Activated CD8-positive, alpha-beta memory T cell treated with anti-CD3 and anti-CD28 coated beads for 4 hours (primary cell): ENCODE results near the gene LGALS4.
A peak's percentile ranks its signal among the peaks of the same experiment; 100 is the strongest.
"Not testable (repeated sequence)": the region's sequence is repeated elsewhere in the genome, so short reads cannot be mapped to it uniquely, and the experiment has no call there.

Source experiments
- DNase-seq, 2 donors: peaks; one replicate each; pipeline ENCODE4 v3.0.0-alpha.2; 2020; ENCODE audit warnings: low read depth in 2 of 2

LGALS4 gene

DNA sequence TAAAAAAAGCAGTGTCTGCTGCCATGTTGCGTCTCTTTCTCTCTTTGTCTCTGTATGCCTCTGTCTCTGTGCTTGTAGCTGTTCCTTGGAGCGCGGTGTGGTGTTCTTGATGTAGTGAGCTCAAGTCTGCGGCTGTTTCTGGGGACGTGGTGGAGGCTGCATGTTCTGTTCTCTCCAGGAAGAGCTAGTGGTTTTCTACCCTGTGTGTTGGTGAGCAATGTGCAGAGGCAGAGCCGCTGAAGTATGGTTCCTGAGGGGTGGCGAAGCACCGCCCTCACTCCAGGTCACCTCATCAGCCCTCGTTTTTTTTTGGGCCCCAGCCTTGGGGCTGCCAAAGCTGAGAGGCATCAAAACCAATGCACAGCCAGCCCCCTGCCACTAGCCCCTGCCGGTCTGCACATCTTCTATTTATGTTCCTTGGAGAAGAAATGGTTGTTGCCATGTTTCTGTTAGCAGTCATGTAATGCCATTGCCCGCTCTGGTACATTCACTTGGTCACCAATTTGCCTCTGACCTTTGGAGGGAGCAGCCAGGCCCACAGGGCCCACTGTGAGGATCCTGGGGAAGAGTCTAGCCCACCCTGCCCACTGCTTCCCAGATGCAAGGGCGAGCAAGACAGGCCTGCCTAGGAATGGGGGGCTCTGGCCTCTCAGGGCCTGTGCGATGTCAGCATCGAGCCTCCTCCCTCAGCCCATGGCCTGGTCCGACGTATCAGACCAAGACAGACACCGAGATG is 29.9 kb upstream of the LGALS4 start:
- no peak for DNase-seq

DNA sequence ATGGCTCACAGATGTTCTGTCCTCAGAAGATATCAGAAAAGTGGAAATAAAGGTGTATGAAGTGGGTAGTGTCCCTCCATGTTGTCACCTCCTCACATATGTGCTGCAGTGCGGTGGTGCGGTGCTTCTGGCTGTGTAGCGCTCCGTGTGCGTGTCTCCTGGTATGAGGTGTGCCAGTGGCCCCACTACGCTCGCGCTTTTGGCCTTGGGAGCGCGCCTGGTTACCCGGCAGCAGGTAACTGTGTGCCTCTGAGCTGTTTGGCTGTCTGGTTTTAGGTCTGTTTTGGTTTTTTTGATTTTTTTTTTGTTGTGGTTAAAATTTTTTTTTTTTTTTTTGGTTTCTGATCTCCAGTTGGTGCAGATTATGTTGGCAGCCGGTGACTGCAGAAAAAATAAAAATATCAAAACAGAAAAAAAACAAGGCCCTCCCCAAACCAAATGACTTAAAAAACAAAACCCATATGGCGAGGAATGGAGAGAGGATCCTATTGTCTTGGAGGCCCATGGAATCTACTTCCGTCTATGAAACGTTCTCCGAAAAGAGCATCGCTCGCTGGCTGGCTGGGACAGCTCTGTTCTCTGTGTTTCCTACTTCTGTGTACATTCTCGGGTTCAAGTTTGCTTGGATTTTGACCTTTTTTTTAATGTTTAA is 29.2 kb upstream of the LGALS4 start:
- DNase-seq, result no peak

DNA sequence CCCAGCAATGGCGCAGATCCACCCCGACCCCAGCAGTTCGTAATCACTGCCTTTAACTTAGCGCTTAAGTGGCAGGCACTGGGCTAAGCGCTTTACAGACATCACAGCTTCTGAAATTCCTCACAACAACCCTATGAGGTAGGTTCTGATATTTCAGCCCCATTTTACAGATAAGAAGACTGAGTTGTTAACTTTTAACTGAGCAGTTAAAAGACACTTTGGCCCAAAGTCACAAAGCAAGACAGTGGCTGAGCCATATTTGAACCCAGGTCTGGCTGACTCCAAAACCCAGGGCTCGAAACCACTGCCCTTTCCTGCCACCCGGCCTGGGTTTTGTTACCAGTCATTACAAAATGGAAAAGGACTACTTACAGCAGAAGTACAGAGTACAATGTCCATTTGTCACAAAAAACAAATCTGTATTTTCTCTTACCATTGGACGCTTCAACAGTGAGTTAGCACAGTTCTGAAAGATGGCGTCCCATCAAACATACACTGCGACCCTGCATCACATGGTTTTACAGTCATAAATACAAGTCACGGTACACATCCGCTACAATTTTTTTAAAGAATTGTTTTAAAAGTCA is 28.5 kb upstream of the LGALS4 start:
- no peak for DNase-seq

DNA sequence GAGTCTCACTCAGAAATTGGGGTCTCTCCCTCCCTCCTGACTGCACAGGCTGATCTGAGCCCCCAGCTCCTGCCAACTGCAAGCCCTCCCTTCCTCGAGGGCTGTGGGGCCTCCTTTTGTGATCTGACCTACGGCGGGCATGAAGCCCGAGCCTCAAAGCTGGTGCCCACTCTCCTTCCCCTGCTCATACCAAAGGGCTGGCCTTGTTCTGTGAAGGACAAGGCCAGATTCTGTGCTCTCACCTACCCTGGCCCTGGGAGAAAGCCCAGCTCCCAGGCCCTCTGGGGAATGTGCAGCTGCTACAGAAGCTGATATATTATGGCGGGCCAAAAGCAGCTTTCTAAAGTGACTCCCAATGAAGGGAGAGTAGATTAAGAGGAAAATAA is 27.8 kb upstream of the LGALS4 start:
- no peak for DNase-seq

DNA sequence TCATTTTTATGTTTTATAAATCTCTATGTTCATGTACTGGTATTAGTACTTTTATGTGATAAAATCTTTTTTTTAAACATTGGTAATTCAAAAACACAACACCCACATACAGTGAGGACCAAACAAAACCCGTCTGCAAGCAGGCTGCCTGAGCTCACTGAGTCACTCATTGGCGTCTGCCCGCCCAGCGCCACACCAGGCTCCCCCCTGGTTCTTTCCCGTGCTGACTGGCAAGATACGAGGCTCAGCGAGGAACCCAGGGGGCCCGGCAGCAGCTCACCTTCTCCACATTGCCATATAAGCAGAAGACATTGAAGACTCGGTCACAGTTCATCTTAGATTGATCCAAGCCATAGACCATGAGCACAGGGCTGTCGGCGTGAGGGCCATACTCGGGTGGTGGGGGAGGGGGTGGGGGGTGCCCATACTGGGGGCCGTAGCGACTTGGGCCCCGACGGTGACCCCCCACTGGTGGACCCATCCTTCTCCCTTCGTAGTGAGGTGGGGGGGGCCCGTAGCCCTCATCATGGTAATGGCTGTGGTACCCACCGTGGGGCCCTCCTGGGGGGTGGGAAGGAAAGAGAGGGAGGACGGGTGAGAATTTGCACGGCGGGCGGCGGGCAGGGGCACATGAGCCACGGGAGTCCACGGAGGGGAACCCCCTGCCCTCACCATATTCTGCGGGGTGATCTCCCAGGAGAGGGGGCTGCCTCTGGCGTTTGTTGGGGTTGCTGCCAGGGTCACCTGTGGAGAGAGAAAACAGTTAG is 27.3 kb upstream of the LGALS4 start:
- no peak for DNase-seq

DNA sequence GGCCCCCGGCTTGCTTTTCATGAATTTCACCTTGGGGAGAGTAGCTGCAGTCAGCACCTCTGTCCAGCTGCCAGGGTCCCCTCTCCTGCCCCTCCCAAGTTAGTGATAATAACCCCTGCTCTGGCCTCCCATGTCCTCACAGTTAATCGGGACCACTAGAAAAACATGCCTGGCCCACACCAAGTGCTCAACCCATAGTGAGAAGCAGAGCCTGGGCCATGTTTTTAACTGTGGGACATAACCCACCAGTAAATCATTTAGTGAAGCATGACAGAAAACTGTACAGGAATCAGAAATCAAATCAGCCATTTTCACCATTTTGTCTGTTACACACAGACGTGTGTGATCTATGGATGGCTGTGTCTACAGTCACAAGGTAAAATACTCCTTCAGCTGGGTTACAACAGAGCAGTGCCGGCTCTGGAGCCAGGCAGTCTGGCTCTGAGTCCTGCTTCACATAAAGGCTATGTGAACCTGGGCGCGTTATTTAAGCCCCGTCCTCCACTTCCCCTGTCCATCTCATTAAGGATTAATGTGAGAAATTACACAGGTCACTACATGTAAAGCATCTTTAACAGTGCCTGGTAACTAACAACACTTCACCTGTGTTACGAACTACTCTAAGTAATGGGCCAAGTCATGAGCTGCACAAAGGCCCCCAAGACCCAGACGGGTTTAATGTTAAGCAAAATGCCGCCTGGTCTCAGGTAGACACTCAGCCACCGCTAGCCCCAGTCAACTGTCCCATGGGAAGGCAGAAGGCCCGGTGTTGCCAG is 26.4 kb upstream of the LGALS4 start:
- no peak for DNase-seq

DNA sequence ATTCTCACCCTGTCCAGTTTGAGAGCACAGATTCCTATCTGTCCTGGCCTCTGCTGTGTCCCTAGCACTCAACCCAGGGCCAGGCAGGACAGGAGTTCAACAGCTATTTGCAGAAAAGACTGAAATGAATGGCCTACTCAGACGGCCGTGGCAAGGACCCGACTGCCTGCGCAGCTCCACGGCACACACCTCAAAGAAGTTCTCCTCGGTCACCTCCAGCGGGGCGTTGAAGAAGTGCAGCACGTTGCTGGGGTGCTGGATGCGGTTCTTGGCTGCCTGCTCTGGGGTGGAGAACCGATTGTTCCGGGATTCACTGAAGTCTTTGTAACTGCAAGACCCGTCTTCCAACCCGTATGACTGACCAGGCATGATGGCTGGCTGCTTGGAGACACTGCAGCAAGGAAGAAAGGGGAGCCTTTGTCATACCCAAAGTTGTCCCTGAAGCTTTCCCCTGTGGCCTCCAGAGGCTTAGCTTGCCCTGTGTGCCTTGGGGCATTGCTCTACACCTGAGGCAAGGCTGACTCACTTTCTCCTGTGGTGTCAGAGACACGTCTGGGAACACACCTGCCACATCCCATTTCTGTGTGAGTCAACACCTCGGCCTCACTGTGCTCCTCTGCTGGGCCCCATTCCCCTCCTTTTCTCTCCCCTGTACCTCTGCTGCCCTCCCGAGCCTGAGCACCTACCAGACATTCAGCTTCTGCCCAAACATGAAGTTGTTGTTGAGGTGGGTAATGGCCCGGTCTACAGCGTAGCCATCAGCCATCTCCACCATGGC is 25.7 kb upstream of the LGALS4 start:
- DNase-seq, result peak; percentile 20 to 53

DNA sequence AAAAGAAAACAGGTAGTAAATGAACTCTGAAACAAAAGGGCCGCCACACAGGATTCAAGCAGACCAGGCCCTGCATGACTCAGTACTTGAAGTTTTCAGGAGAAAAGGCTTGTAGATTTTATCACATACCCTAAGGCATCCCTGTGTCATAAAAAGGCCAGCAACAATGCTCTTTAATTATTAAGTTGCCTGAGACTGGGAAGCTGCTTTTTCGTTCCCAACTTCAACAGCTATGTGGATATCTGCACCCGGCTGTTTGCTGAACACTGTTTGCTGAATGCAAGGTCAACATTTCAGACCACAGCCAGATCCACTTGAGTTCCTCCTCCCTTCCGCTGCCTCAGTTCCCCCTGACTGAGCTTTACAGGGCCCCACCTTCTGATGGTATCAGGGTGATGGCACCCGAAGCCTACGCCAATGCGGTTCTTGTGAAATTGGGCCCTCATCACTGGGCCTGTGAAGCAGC is 24.9 kb upstream of the LGALS4 start:
- no peak for DNase-seq

DNA sequence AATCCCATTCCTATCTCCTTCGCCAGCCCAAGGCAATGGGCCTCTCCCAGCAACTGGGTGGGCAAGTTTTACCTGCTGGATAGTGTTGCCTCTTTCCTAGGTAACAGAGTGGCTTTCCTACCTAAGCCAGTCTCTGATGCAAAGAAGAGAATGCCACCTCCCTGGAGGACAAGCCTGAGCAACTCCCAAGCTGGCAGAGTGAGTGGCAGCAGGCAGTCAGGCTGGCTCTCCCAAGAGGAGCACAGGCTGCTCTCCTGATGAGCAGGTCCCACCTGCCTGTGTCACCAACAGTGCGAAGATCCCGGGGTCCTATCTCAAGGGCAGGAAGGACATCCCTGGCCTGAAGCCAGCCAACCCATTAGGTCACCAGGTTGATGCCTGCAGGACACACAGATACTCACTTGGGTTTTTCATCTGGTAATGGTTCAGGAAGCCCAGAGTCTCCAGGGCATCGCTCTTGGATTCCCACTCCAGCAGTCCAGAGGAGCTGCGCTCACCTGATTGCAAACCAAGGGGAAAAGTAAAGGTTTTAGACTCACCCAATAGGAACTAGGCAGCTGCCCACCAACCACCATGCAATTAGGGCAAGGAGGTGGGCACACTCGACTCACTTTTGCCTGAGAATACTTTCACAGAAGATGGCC is 24.4 kb upstream of the LGALS4 start:
- DNase-seq, result no peak

DNA sequence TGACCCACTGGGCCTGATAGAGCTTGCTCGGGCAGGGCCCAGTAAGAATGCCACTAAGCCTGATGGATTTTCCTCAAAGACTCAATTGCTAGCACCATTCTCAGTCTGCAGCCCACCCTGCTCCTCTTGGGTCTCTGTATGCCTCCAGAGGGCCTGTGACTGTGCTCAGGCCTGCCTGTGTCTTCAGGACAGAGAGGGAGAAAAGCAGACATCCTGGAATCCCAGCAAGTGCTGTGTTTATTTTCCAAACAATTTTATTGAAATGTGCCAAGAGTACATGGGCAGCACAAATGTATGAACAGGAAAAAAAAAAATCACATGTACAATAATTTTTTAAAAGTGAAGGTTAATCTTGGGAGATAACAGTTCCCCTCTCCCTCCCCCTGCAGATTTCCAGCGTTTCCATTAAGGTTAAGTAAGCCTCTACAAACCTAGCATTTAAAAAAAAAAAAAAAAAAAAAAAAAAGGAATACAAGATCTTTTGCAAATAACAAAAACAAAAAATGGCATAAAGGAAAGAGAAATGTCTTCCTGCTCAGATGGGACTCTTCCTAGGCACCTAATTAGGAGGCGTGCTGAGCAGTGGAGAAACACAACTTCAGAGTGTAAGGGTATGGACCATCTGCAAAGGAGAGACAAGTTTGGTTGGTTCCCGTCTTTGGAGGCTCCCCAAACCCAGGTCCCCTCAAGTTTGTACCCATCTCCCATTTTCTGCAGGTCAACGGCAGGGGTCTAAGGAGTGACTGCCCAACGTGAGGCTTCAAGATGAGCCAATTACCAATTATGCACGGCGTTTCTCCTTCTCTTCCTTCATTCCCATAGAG is 23.6 kb upstream of the LGALS4 start:
- no peak for DNase-seq

DNA sequence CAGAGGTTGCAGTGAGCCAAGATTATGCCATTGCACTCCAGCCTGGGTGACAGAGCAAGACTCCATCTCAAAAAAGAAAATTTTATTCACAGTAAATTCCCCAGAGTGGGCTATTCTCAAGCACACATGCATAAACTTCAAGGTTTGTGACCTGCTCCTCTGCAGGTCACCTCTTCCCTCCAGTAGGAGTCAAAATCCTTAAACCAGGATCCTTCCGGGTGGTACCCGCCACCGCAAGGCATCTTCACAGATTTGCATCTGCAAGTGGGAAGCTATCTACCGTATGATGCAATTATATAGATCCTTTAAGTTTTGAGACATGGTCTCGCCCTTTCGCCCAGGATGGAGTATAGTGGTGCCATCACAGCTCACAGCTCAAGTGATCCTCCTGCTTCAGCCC is 21.8 kb upstream of the LGALS4 start:
- DNase-seq, result no peak

DNA sequence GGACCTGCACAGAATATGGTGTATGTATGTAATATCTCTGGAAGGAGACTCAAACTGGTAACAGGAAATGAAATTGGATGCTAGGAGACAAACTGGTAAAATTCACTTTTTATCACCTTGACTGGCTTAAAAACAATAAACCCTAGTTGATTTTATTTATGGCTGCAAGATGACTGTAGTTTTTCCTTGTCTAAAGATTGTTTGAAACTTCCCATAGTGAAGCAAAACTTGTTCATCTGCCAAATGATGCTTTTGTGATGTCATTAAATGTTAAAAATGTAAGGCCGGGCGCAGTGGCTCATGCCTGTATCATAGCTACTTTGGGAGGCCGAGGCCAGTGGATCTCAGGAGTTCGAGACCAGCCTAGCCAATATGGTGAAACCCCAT is 21.4 kb upstream of the LGALS4 start:
- no peak for DNase-seq

DNA sequence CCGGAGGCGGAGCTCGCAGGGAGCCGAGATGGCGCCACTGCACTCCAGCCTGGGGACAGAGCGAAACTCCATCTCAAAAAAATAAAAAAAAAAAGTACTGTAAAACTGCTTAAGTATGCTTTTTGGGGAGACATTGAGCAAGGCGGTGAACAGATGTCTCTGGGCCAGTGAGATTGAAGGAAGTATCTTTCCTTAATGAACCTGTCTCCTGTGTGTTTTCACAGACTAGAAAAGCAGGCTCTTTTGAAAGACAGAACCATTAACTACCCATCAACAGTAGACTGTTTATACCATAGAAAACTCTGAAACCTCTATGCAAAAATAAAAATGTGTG is 20.3 kb upstream of the LGALS4 start:
- no peak for DNase-seq

DNA sequence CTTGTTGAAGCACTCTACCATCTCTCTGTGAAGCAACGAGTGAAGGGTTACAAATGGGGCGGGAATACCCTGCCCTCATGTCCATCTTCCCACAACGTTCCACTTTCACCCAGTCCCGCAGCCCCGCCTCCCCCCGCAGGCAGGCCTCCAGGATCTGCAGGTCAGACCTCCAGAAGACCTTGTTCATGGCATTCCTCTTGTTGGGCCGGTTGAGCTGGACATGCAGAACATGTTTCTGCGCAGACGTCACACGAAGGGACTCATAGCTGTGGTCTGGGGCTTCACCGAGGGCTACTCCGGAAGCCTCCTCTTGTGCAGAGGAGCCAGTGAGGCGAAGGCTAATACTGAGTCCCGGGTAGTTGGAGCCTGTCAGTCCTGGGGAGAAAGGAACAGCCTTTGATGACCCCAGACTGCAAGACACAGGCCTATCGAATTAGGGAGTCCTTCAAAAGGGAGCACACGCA is 18.4 kb upstream of the LGALS4 start:
- no peak for DNase-seq

DNA sequence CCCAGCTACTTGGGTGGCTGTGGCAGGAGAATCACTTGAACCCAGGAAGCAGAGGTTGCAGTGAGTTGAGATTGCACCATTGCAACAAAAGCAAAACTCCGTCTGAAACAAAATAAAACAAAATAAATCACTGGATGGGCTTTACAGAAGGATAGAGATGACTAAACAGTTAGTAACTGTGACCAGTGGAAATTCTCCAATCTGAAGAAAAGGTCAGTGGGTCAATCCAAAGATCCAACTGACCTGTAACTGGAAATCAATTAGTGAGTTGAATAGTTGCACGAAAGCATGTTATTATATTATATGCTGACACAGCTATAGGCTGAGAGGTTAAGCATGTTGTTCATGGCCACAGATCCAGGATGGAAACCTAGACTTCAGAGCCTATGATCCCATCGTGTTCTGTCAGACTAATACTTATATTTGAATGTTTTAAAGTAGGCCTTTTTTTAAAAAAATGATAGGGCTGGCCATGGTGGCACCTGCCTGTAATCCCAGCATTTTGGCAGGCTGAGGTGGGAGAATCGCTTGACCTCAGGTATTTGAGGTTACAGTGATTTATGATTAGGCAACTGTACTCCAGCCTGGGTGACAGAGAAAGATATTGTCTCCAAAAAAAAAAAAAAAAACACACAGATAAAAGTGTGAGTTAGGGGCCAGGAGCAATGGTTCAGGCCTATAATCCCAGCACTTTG is 17.4 kb upstream of the LGALS4 start:
- no peak for DNase-seq

DNA sequence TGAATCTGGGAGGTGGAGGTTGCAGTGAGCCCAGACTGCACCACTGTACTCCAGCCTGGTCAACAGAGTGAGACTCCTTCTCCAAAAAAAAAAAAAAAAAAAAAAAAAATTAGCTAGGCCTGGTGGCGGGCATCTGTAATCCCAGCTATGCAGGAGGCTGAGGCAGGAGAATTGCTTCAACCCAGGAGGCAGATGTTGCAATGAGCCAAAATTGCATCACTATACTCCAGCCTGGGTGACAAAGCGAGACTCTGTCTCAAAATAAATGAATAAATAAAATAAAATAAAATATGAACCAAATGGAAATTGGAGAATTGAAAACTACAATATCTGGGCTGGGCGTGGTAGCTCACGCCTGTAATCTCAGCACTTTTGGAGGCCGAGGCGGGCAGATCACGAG is 16.5 kb upstream of the LGALS4 start:
- DNase-seq, result not testable (repeated sequence)

DNA sequence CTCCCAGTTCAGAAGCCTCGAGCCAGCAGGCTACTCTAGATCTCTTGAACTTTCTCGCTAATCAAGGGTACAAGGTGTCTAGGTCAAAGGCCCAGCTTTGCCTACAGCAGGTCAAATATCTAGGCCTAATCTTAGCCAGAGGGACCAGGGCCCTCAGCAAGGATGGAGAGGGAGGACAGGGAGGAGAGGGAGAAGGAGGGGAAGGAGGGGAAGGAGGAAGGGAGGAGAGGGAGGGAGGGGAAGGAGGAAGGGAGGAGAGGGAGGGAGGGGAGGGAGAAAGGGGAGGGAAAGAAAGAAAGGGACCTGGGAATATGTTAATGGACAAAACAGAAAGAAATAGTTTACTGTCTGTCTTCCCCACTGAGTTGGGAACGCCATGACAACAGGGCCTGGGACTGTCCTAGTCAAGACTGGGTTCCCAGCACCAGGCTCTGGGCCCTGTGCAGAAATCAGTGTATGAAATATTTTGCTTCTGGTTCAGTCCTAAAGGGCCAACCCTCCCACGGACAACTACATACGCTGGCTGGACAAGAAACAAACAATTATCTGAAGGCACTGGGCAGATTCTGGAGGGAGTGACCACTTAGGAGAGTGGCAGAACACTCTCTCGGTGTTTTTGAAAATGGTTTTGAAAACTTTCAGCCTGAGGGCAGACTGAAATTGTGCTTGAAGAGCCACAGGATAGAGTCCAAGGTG is 14.3 kb upstream of the LGALS4 start:
- no peak for DNase-seq

DNA sequence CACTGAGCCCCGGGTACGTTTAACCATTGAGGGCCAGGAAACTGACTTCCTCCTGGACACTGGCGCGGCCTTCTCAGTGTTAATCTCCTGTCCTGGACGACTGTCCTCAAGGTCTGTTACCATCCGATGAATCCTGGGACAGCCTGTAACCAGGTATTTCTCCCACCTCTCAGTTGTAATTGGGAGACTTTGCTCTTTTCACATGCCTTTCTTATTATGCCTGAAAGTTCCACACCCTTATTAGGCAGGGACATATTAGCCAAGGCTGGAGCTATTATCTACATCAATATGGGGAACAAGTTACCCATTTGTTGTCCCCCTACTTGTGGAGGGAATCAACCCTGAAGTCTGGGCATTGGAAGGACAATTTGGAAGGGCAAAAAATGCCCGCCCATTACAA is 13.2 kb upstream of the LGALS4 start:
- not testable (repeated sequence) for DNase-seq
